SK-N-SH (cell line): ENCODE measurements around the gene BCL2L13.

Source experiments
- CTCF ChIP-seq: fragments of 200-600 bp; sonication (generic); IDR thresholded peaks from 2 replicates; pipeline ENCODE4 v1.6.1; 2017; ENCODE audit warnings: antibody characterized with exemption, mild to moderate bottlenecking, moderate library complexity
- EP300 ChIP-seq, 2 experiments: IDR thresholded peaks; 2 replicates each; pipeline versions ENCODE4 v1.4.0 to v1.6.1; 2012; ENCODE audit warnings: borderline replicate concordance in 1 of 2, low read depth in 1 of 2, low read length in 1 of 2
- FOSL2 ChIP-seq: IDR thresholded peaks from 2 replicates; pipeline ENCODE4 v1.4.0; 2012; ENCODE audit warnings: low read depth, mild to moderate bottlenecking, moderate library complexity, borderline replicate concordance
- FOXM1 ChIP-seq: IDR thresholded peaks from 2 replicates; pipeline ENCODE4 v1.4.0; 2012; ENCODE audit warnings: low read depth, mild to moderate bottlenecking
- GABPA ChIP-seq: IDR thresholded peaks from 2 replicates; pipeline ENCODE4 v1.4.0; 2012; ENCODE audit warnings: low read depth, mild to moderate bottlenecking
- JUND ChIP-seq: IDR thresholded peaks from 2 replicates; pipeline ENCODE4 v1.4.0; 2012
- MAX ChIP-seq: IDR thresholded peaks from 2 replicates; pipeline ENCODE4 v1.4.0; 2012; ENCODE audit warnings: low read depth
- POLR2AphosphoS5 ChIP-seq: IDR thresholded peaks from 2 replicates; pipeline ENCODE4 v1.6.1; 2012; ENCODE audit warnings: low read depth, low read length
- RAD21 ChIP-seq: IDR thresholded peaks from 2 replicates; pipeline ENCODE4 v1.6.1; 2012; ENCODE audit warnings: mild to moderate bottlenecking, low read length
- REST ChIP-seq: IDR thresholded peaks from 2 replicates; pipeline ENCODE4 v1.6.1; 2012; ENCODE audit warnings: mild to moderate bottlenecking, low read depth, low read length, moderate library complexity
- RXRA ChIP-seq: IDR thresholded peaks from 2 replicates; pipeline ENCODE4 v1.4.0; 2012; ENCODE audit warnings: low read depth, mild to moderate bottlenecking, borderline replicate concordance
- USF2 ChIP-seq: fragments of 150-350 bp; IDR thresholded peaks from 2 replicates; pipeline ENCODE4 v1.6.1; 2017; ENCODE audit warnings: antibody characterized with exemption, low read length, low read depth, borderline replicate concordance
- YY1 ChIP-seq: IDR thresholded peaks from 2 replicates; pipeline ENCODE4 v1.4.0; 2012; ENCODE audit warnings: low read depth, mild to moderate bottlenecking

- TF ChIP-seq POLR2AphosphoS5, result no peak
- no peak for TF ChIP-seq FOSL2
- TF ChIP-seq RAD21, result no peak
- TF ChIP-seq CTCF, result no peak
- no peak for TF ChIP-seq FOXM1
- TF ChIP-seq RXRA, result no peak
- no peak for TF ChIP-seq EP300 (IDR thresholded peaks at IDR 0.05; ENCODE audit: borderline replicate concordance in 1 of 2, low read depth in 1 of 2, low read length in 1 of 2)
- TF ChIP-seq YY1, result no peak
- no peak for TF ChIP-seq USF2
- TF ChIP-seq JUND, result no peak
- TF ChIP-seq GABPA, result no peak
- TF ChIP-seq REST, result no peak
- no peak for TF ChIP-seq MAX
These were observed 56.2 kb downstream of the BCL2L13 start for GRCh38 chr22:17694752-17695151.
